HepG2 (cell line): ENCODE data around the gene CLASP2. TPM values are rescaled to one million over a fixed set of nuclear protein-coding genes. Genes with fewer than 3 reads are reported as not detected.

Experiments used
- ARNT2 ChIP-seq: sonication (generic); formaldehyde crosslinking; IDR thresholded peaks from 2 replicates; pipeline ENCODE4 v1.8.0; 2022; ENCODE audit warnings: mild to moderate bottlenecking, low read depth, missing genetic modification reagents, moderate library complexity
- BCL6 ChIP-seq: IDR thresholded peaks from 2 replicates; pipeline ENCODE4 v1.6.1; 2016; ENCODE audit warnings: missing genetic modification reagents, missing compliant biosample characterization
- BCLAF1 ChIP-seq: fragments of 450-650 bp; IDR thresholded peaks from 2 replicates; pipeline ENCODE4 v1.6.1; 2017; ENCODE audit warnings: mild to moderate bottlenecking
- FOXJ3 ChIP-seq: sonication (generic); formaldehyde crosslinking; IDR thresholded peaks from 2 replicates; pipeline ENCODE4 v1.4.0; 2020; ENCODE audit warnings: missing genetic modification reagents, mild to moderate bottlenecking, borderline replicate concordance
- FOXP1 ChIP-seq, 2 experiments: fragments of 450-650 bp in 1 of 2; IDR thresholded peaks; 2 replicates each; pipeline ENCODE4 v1.6.1; 2017 to 2018; ENCODE audit warnings: antibody characterized with exemption in 1 of 2
- FOXP4 ChIP-seq: sonication (generic); formaldehyde crosslinking; IDR thresholded peaks from 2 replicates; pipeline ENCODE4 v1.4.0; 2020; ENCODE audit warnings: missing genetic modification reagents
- HMG20A ChIP-seq: IDR thresholded peaks from 2 replicates; pipeline ENCODE4 v1.6.1; 2016; ENCODE audit warnings: borderline replicate concordance
- HOXD1 ChIP-seq: sonication (generic); formaldehyde crosslinking; IDR thresholded peaks from 2 replicates; pipeline ENCODE4 v1.5.0; 2020; ENCODE audit warnings: missing genetic modification reagents
- IKZF5 ChIP-seq: IDR thresholded peaks from 2 replicates; pipeline ENCODE4 v1.6.1; 2018; ENCODE audit warnings: missing genetic modification reagents, mild to moderate bottlenecking, missing compliant biosample characterization
- LCORL ChIP-seq, 2 experiments: fragments of 450-650 bp in 1 of 2; sonication (generic) in 1 of 2; formaldehyde crosslinking in 1 of 2; IDR thresholded peaks; 2 replicates each; pipeline versions ENCODE4 v1.5.0 to v1.6.1; 2017 to 2020; ENCODE audit warnings: antibody characterized with exemption in 1 of 2, missing genetic modification reagents in 1 of 2
- MIXL1 ChIP-seq: IDR thresholded peaks from 2 replicates; pipeline ENCODE4 v1.6.1; 2016
- MNT ChIP-seq: fragments of 450-650 bp; IDR thresholded peaks from 2 replicates; pipeline ENCODE4 v1.6.1; 2016
- RNF219 ChIP-seq: sonication (generic); formaldehyde crosslinking; IDR thresholded peaks from 2 replicates; pipeline ENCODE4 v1.5.0; 2020; ENCODE audit warnings: mild to moderate bottlenecking, missing genetic modification reagents
- SKI ChIP-seq: fragments of 450-650 bp; IDR thresholded peaks from one replicate; pipeline ENCODE4 v1.6.1; 2018; ENCODE audit warnings: mild to moderate bottlenecking; ENCODE audit not compliant: partially characterized antibody
- ZBTB39 ChIP-seq: sonication (generic); formaldehyde crosslinking; IDR thresholded peaks from 2 replicates; pipeline ENCODE4 v1.5.0; 2020; ENCODE audit warnings: missing genetic modification reagents
- ZNF644 ChIP-seq: IDR thresholded peaks from 2 replicates; pipeline ENCODE4 v1.6.1; 2016; ENCODE audit warnings: low read depth
- ZNF788 ChIP-seq: sonication (generic); formaldehyde crosslinking; IDR thresholded peaks from 2 replicates; pipeline ENCODE4 v1.5.0; 2020; ENCODE audit warnings: mild to moderate bottlenecking, missing genetic modification reagents, borderline replicate concordance
- polyA plus RNA-seq, 8 experiments: library from polyadenylated mRNA; depleted of rRNA in 3 of 8; stranded (reverse) in 7 of 8; unstranded in 1 of 8; fragments of >200 nt; fragmentation: Illumina TruSeq in 4 of 8; extraction: Trizol in 4 of 8; gene quantifications; 2 replicates each; pipeline versions ENCODE4 v1.2.1 to v1.2.3, GENCODE V29; 2011 to 2016; ENCODE audit warnings: low read depth in 4 of 8, missing spikeins in 1 of 8, mixed read lengths in 1 of 8; ENCODE audit not compliant: insufficient read depth in 1 of 8
- total RNA-seq, 5 experiments: library from RNA; depleted of rRNA; stranded (reverse); fragments of >200 nt; fragmentation: Illumina TruSeq; extraction: Trizol; gene quantifications; 2 replicates each; pipeline ENCODE4 v1.2.3, GENCODE V29; 2016; ENCODE audit warnings: low read depth in 1 of 5

CLASP2 gene
- total and polyA plus RNA-seq, 2 of the 13 experiments (the other 11 are each of a cell fraction or from before 2014, with no cell fraction given): 15.7 to 34.8 TPM

- TF ChIP-seq FOXP4 (peak; percentile 58; the same call in 1 of the 2 replicates), FOXJ3 (no peak), IKZF5 (no peak), MNT (no peak), SKI (peak; percentile 92), RNF219 (CRISPR knock-in tag) (no peak), ZNF788 (CRISPR knock-in tag) (no peak), LCORL (IDR thresholded peaks at IDR 0.05) (no peak), LCORL (CRISPR knock-in tag; IDR thresholded peaks at IDR 0.05) (no peak), BCLAF1 (no peak), HOXD1 (no peak), ARNT2 (no peak), HMG20A (CRISPR knock-in tag) (peak; percentile 52; the same call in 1 of the 2 replicates), ZBTB39 (CRISPR knock-in tag) (no peak), BCL6 (CRISPR knock-in tag) (0 out of 2 replicates have a peak, but pooled peaks have one; percentile 53), FOXP1 (IDR thresholded peaks at IDR 0.05) (no peak), FOXP1 (CRISPR knock-in tag; IDR thresholded peaks at IDR 0.05) (peak; percentile 37; the same call in 1 of the 2 replicates), MIXL1 (CRISPR knock-in tag) (no peak), ZNF644 (no peak)
Measured at GRCh38 chr3:33637482-33637881, 80.6 kb downstream of the CLASP2 start (continued).
